OCI-LY7 (cell line): ENCODE results near the gene CSH2. TPM values are rescaled to one million over a fixed set of nuclear protein-coding genes. Genes with fewer than 3 reads are reported as not detected.
A peak's percentile ranks its signal among the peaks of the same experiment; 100 is the strongest.
"Not testable (repeated sequence)": the region's sequence is repeated elsewhere in the genome, so short reads cannot be mapped to it uniquely, and the experiment has no call there.

Experiments used
- BruUV-seq: library from RNA; stranded (reverse); fragments of 400-500 nt; replicated peaks from 2 replicates; lab custom pipeline; 2021; lab: Mats Ljungman, UMichigan
- CTCF ChIA-PET: fragments of 300-600 bp; sonication (Branson Sonifier 250); formaldehyde crosslinking; loops from one replicate; lab custom pipeline; 2022; ENCODE audit warnings: antibody characterized with exemption; ENCODE audit not compliant: unreplicated experiment; lab: Charles Lee
- POLR2A ChIA-PET: fragments of 300-600 bp; sonication (Branson Sonifier 250); formaldehyde crosslinking; loops from one replicate; lab custom pipeline; 2022; ENCODE audit warnings: antibody characterized with exemption; lab: Charles Lee
- DNase-seq: peaks from one replicate; pipeline ENCODE4 v3.0.0-alpha.2; 2015; ENCODE audit warnings: low spot score
- H2AFZ ChIP-seq: fragments of 200-600 bp; sonication (generic), shearing (Covaris generic); 2 replicates; pipeline ENCODE4 v1.6.1; 2014; ENCODE audit warnings: mild to moderate bottlenecking, antibody characterized with exemption, low read length, moderate library complexity
- H3K27ac ChIP-seq: fragments of 200-600 bp; sonication (generic); 2 replicates; pipeline ENCODE4 v1.5.1; 2014; ENCODE audit warnings: mixed run types, low read depth, mild to moderate bottlenecking, moderate library complexity, low read length, inconsistent platforms; ENCODE audit not compliant: poor library complexity, severe bottlenecking
- H3K36me3 ChIP-seq: fragments of 200-600 bp; sonication (generic); 2 replicates; pipeline ENCODE4 v1.6.1; 2014; ENCODE audit warnings: mild to moderate bottlenecking, antibody characterized with exemption, low read length, moderate library complexity, mixed read lengths; ENCODE audit not compliant: insufficient read depth
- H3K4me1 ChIP-seq: fragments of 200-600 bp; sonication (generic); 2 replicates; pipeline ENCODE4 v1.5.1; 2014; ENCODE audit warnings: mild to moderate bottlenecking, low read length; ENCODE audit not compliant: insufficient read depth, poor library complexity, severe bottlenecking
- H3K4me2 ChIP-seq: fragments of 200-600 bp; sonication (generic); 2 replicates; pipeline ENCODE4 v1.6.1; 2014; ENCODE audit warnings: mild to moderate bottlenecking, low read length
- H3K4me3 ChIP-seq: fragments of 200-600 bp; sonication (generic); 2 replicates; pipeline ENCODE4 v1.5.1; 2014; ENCODE audit warnings: mild to moderate bottlenecking, low read depth, low read length; ENCODE audit not compliant: poor library complexity, severe bottlenecking
- H3K79me2 ChIP-seq: fragments of 200-600 bp; sonication (generic); 2 replicates; pipeline ENCODE4 v1.6.1; 2016; ENCODE audit warnings: low read depth, mild to moderate bottlenecking, low read length, moderate library complexity, mixed read lengths; ENCODE audit not compliant: insufficient read depth
- H3K9me2 ChIP-seq: fragments of 200-600 bp; sonication (generic); 2 replicates; pipeline ENCODE4 v1.6.1; 2016; ENCODE audit warnings: mild to moderate bottlenecking, low read length, mixed read lengths; ENCODE audit not compliant: insufficient read depth
- H3K9me3 ChIP-seq: fragments of 200-600 bp; sonication (generic); 2 replicates; pipeline ENCODE4 v1.6.1; 2014; ENCODE audit warnings: mild to moderate bottlenecking, mixed run types, low read length, mixed read lengths
- H4K20me1 ChIP-seq: fragments of 200-600 bp; sonication (generic); 2 replicates; pipeline ENCODE4 v1.6.1; 2014; ENCODE audit warnings: mild to moderate bottlenecking, antibody characterized with exemption, low read length, moderate library complexity, mixed read lengths; ENCODE audit not compliant: insufficient read depth
- CTCF ChIP-seq: fragments of 200-600 bp; sonication (generic); conservative IDR thresholded peaks from 2 replicates; pipeline ENCODE4 v1.5.1; 2014; ENCODE audit warnings: mild to moderate bottlenecking, antibody characterized with exemption, low read length, moderate library complexity, mixed read lengths
- EZH2phosphoT487 ChIP-seq: fragments of 200-600 bp; sonication (generic); IDR thresholded peaks from 2 replicates; pipeline ENCODE4 v1.6.1; 2018; ENCODE audit warnings: low read depth, borderline replicate concordance, mild to moderate bottlenecking, mixed run types, antibody characterized with exemption, low read length, moderate library complexity, mixed read lengths
- intact Hi-C: fragments of 100-400 bp; cut with micrococcal nuclease; formaldehyde crosslinking; loops from one replicate; pipeline ENCODE4 v1.10.0; 2022; ENCODE audit not compliant: unreplicated experiment
- total RNA-seq, 2 experiments: library from RNA; depleted of rRNA in 1 of 2; stranded (reverse); fragments of >200 nt in 1 of 2; shearing (Covaris generic) in 1 of 2; gene quantifications; 2 replicates each; pipeline ENCODE4 v1.2.3, GENCODE V29; 2014 to 2022

The CSH2 gene
- total RNA-seq, 2 experiments from 2014 or later: not detected

- peak; percentile 88 for DNase-seq
- no peaks in the 10 kb centered on the region for H4K20me1 ChIP-seq
- peaks cover 71% of the 10 kb centered on the region for H3K4me1 ChIP-seq
- POLR2A ChIA-PET: interaction anchor here (0.6 to 4.8 kb wide), 11 partner anchors 10 to 312 kb away, joined by 3 to 52 read pairs (median 10); partner anchors contain the start of genes CD79B and ICAM2
- H3K27ac ChIP-seq: peak overlapping the region; percentile 63
- H3K4me3 ChIP-seq: peak overlapping the region; percentile 42
- H3K4me2 ChIP-seq: peak overlapping the region; percentile 68
- BruUV-seq: no TSS peak
- intact Hi-C loops: loop anchor here (1.0 to 5.0 kb wide), 4 partner anchors 9 to 213 kb away; partner anchors contain the start of gene ERN1
- no peaks in the 10 kb centered on the region for H3K36me3 ChIP-seq
- no peaks in the 10 kb centered on the region for H3K9me3 ChIP-seq
- H3K9me2 ChIP-seq: no peaks in the 10 kb centered on the region
- H3K79me2 ChIP-seq: no peaks in the 10 kb centered on the region
- TF ChIP-seq CTCF (peak; percentile 92), EZH2phosphoT487 (no peak)
- H2AFZ ChIP-seq: peak overlapping the region; percentile 45; the same call in 1 of the 2 replicates
- CTCF ChIA-PET: interaction anchor here (0.5 to 3.7 kb wide), 12 partner anchors 9 to 214 kb away, joined by 3 to 94 read pairs (median 6); partner anchors contain the start of gene ICAM2
Observed at GRCh38 chr17:63919311-63919723, 45.8 kb upstream of the CSH2 start.

GRCh38 chr17:63918789-63919305 lies 45.4 kb upstream of the CSH2 start, which contains the start of gene GH1:
Gene GH1, minus strand, starts transcription at chr17:63918839. Its CDS starts 63 bp downstream, at chr17:63918776.
- peak within 1 kb of the TSS; percentile 63 for H3K27ac ChIP-seq

GRCh38 chr17:63918305-63918704 lies 44.8 kb upstream of the CSH2 start:
- intact Hi-C loops: loop anchor here (5.0 kb wide), 1 partner anchor 214 kb away; the partner anchor contains the start of gene ERN1

More at GRCh38 chr17:63918789-63919305, 45.4 kb upstream of the CSH2 start, which contains the start of gene GH1:
- H3K9me2 ChIP-seq, H3K79me2 ChIP-seq, H4K20me1 ChIP-seq, DNase-seq, H3K9me3 ChIP-seq, BruUV-seq, H3K36me3 ChIP-seq: not testable (repeated sequence)
- Histone ChIP-seq H3K4me2 (peak within 1 kb of the TSS; percentile 68), H2AFZ (peak within 1 kb of the TSS; percentile 45; the same call in 1 of the 2 replicates), H3K4me3 (peak within 1 kb of the TSS; percentile 42), H3K4me1 (peaks cover 66% of the 10 kb centered on the region)
- ChIA-PET CTCF (interaction anchor here (0.9 to 3.7 kb wide), 8 partner anchors 9 to 101 kb away, joined by 3 to 94 read pairs (median 6); partner anchors contain the start of gene ICAM2), POLR2A (interaction anchor here (0.6 to 4.8 kb wide), 7 partner anchors 10 to 102 kb away, joined by 3 to 52 read pairs (median 12); partner anchors contain the start of genes CD79B and ICAM2)
- intact Hi-C loops: loop anchor here (1.0 to 5.0 kb wide), 4 partner anchors 9 to 213 kb away; partner anchors contain the start of gene ERN1

More at GRCh38 chr17:63918305-63918704, 44.8 kb upstream of the CSH2 start:
- Histone ChIP-seq H3K9me3 (no peaks in the 10 kb centered on the region), H3K4me1 (peaks cover 60% of the 10 kb centered on the region), H2AFZ (no peak overlapping the region), H4K20me1 (no peaks in the 10 kb centered on the region), H3K9me2 (no peaks in the 10 kb centered on the region), H3K4me2 (no peak overlapping the region), H3K4me3 (no peak overlapping the region), H3K79me2 (no peaks in the 10 kb centered on the region), H3K27ac (no peak overlapping the region), H3K36me3 (no peaks in the 10 kb centered on the region)
- ChIA-PET CTCF (interaction anchor here (0.6 to 3.7 kb wide), 5 partner anchors 13 to 213 kb away, joined by 3 to 94 read pairs (median 17); no protein-coding TSS in a partner anchor), POLR2A (interaction anchor here (4.8 kb wide), 1 partner anchor 28 kb away, joined by 52 read pairs; no protein-coding TSS in a partner anchor)
- BruUV-seq: no TSS peak
- no peak for DNase-seq
- TF ChIP-seq CTCF (no peak), EZH2phosphoT487 (no peak)
